H1 (cell line): Measurements from ENCODE around the gene SLX4. TPM values are rescaled to one million over a fixed set of nuclear protein-coding genes. Genes with fewer than 3 reads are reported as not detected.

Experiments
- CTCF ChIA-PET: fragments of 300-600 bp; sonication (Branson Sonifier 250); formaldehyde crosslinking; loops from one replicate; lab custom pipeline; 2021; ENCODE audit not compliant: partially characterized antibody; lab: Charles Lee
- POLR2A ChIA-PET: fragments of 300-600 bp; sonication (Branson Sonifier 250); formaldehyde crosslinking; loops from one replicate; lab custom pipeline; 2021; ENCODE audit warnings: inconsistent platforms; ENCODE audit not compliant: partially characterized antibody; lab: Charles Lee
- DNase-seq, 2 experiments: peaks; one replicate each; pipeline versions ENCODE4 v3.0.0 to v3.0.0-alpha.2; 2010 to 2022; ENCODE audit warnings: low spot score in 2 of 2, low read depth in 1 of 2, mixed read lengths in 1 of 2
- FAIRE-seq: peaks from 2 replicates; lab custom pipeline; 2011; peaks lifted over from hg19 to GRCh38; lab: Jason Lieb, UNC
- H2AFZ ChIP-seq: 2 replicates; pipeline ENCODE4 v1.8.1; 2012; ENCODE audit warnings: low read length, inconsistent platforms
- H2AK5ac ChIP-seq: 2 replicates; pipeline ENCODE4 v1.6.1; 2013; ENCODE audit warnings: low read depth, low read length
- H2BK120ac ChIP-seq: replicated peaks from 2 replicates; pipeline ENCODE3; 2013; ENCODE audit warnings: low read depth, low read length, inconsistent platforms
- H2BK12ac ChIP-seq: 2 replicates; pipeline ENCODE4 v1.6.1; 2013; ENCODE audit warnings: low read depth, low read length
- H2BK15ac ChIP-seq: 2 replicates; pipeline ENCODE4 v1.6.1; 2013; ENCODE audit warnings: low read length
- H2BK20ac ChIP-seq: 2 replicates; pipeline ENCODE4 v1.6.1; 2013; ENCODE audit warnings: low read length
- H2BK5ac ChIP-seq: 2 replicates; pipeline ENCODE4 v1.6.1; 2013; ENCODE audit warnings: low read depth, low read length
- H3K14ac ChIP-seq: 2 replicates; pipeline ENCODE4 v1.6.1; 2013; ENCODE audit warnings: inconsistent platforms; ENCODE audit not compliant: insufficient read length
- H3K18ac ChIP-seq: 2 replicates; pipeline ENCODE4 v1.6.1; 2013; ENCODE audit warnings: low read length; ENCODE audit errors: extremely low read depth
- H3K23ac ChIP-seq: 2 replicates; pipeline ENCODE4 v1.6.1; 2013; ENCODE audit warnings: inconsistent platforms; ENCODE audit not compliant: insufficient read length
- H3K23me2 ChIP-seq: 2 replicates; pipeline ENCODE4 v1.6.1; 2013; ENCODE audit warnings: low read depth, low read length
- H3K27ac ChIP-seq: 2 replicates; pipeline ENCODE4 v1.6.1; 2011; ENCODE audit warnings: low read depth, low read length, inconsistent platforms
- H3K27me3 ChIP-seq, 4 experiments: replicated peaks in 1 of 4; 1 replicate in 1 of 4; 2 replicates in 3 of 4; pipeline versions ENCODE4 v1.6.1 to v1.8.1; 2011 to 2013; ENCODE audit warnings: low read length in 3 of 4, mild to moderate bottlenecking in 3 of 4, inconsistent platforms in 2 of 4, mixed read lengths in 2 of 4, moderate library complexity in 1 of 4; ENCODE audit not compliant: control insufficient read depth in 3 of 4, insufficient read depth in 3 of 4; ENCODE audit errors: extremely low read depth in 1 of 4
- H3K36me3 ChIP-seq, 4 experiments: 2 replicates each; pipeline versions ENCODE4 v1.6.1 to v1.8.1; 2011 to 2013; ENCODE audit warnings: mild to moderate bottlenecking in 4 of 4, low read length in 3 of 4, moderate library complexity in 2 of 4, control low read depth in 1 of 4, inconsistent platforms in 1 of 4; ENCODE audit not compliant: insufficient read depth in 4 of 4, control insufficient read depth in 2 of 4
- H3K4ac ChIP-seq: replicated peaks from 2 replicates; pipeline ENCODE3; 2013; ENCODE audit warnings: low read length, low read depth, mixed read lengths, inconsistent platforms; ENCODE audit not compliant: insufficient read length
- H3K4me1 ChIP-seq, 4 experiments: replicated peaks in 1 of 4; 1 replicate in 1 of 4; 2 replicates in 3 of 4; pipeline versions ENCODE4 v1.6.1 to v1.8.1; 2011 to 2013; ENCODE audit warnings: low read length in 3 of 4, inconsistent platforms in 2 of 4, mixed read lengths in 1 of 4; ENCODE audit not compliant: insufficient read depth in 4 of 4, control insufficient read depth in 3 of 4
- H3K4me2 ChIP-seq, 2 experiments: 2 replicates each; pipeline versions ENCODE4 v1.6.1 to v1.8.1; 2011 to 2013; ENCODE audit warnings: low read depth in 2 of 2, low read length in 2 of 2, control low read depth in 1 of 2, inconsistent platforms in 1 of 2, mild to moderate bottlenecking in 1 of 2; ENCODE audit not compliant: insufficient read depth in 1 of 2
- H3K4me3 ChIP-seq, 4 experiments: fragments of 200-600, 300-600 bp in 1 of 4; sonication (generic), shearing (Covaris generic), sonication (Bioruptor Twin) in 1 of 4; 2 replicates each; pipeline versions ENCODE4 v1.5.1 to v1.8.1; 2011 to 2016; ENCODE audit warnings: low read length in 4 of 4, low read depth in 3 of 4, control low read depth in 2 of 4, inconsistent platforms in 2 of 4, mild to moderate bottlenecking in 2 of 4, mixed read lengths in 1 of 4, moderate library complexity in 1 of 4; ENCODE audit not compliant: insufficient read depth in 2 of 4; ENCODE audit errors: extremely low read depth in 1 of 4
- H3K56ac ChIP-seq: replicated peaks from 2 replicates; pipeline ENCODE3; 2013; ENCODE audit warnings: low read depth, mild to moderate bottlenecking, mixed read lengths, low read length, inconsistent platforms; ENCODE audit not compliant: insufficient read length
- H3K79me1 ChIP-seq: 2 replicates; pipeline ENCODE4 v1.6.1; 2013; ENCODE audit warnings: low read depth, low read length, control low read depth
- H3K79me2 ChIP-seq, 2 experiments: 2 replicates each; pipeline versions ENCODE4 v1.6.1 to v1.8.1; 2012 to 2013; ENCODE audit warnings: low read length in 2 of 2, mild to moderate bottlenecking in 2 of 2, inconsistent platforms in 1 of 2; ENCODE audit not compliant: insufficient read depth in 2 of 2, control insufficient read depth in 1 of 2
- H3K9ac ChIP-seq, 4 experiments: replicated peaks in 1 of 4; 1 replicate in 1 of 4; 2 replicates in 3 of 4; pipeline versions ENCODE4 v1.6.1 to v1.8.1; 2011 to 2013; ENCODE audit warnings: low read depth in 3 of 4, low read length in 3 of 4, control low read depth in 2 of 4, mild to moderate bottlenecking in 2 of 4, moderate library complexity in 2 of 4, inconsistent platforms in 1 of 4; ENCODE audit errors: extremely low read depth in 1 of 4
- H3K9me3 ChIP-seq, 2 experiments: 2 replicates each; pipeline versions ENCODE4 v1.6.1 to v1.8.1; 2012 to 2013; ENCODE audit warnings: mild to moderate bottlenecking in 2 of 2, moderate library complexity in 2 of 2, control low read depth in 1 of 2, inconsistent platforms in 1 of 2, low read depth in 1 of 2, low read length in 1 of 2, mixed read lengths in 1 of 2; ENCODE audit not compliant: insufficient read depth in 2 of 2
- H4K20me1 ChIP-seq, 2 experiments: replicated peaks in 1 of 2; 2 replicates each; pipeline versions ENCODE3 to v1.8.1; 2011 to 2013; ENCODE audit warnings: inconsistent platforms in 2 of 2, low read length in 2 of 2, mild to moderate bottlenecking in 1 of 2; ENCODE audit not compliant: insufficient read depth in 2 of 2, control insufficient read depth in 1 of 2
- H4K5ac ChIP-seq: 2 replicates; pipeline ENCODE4 v1.6.1; 2013; ENCODE audit warnings: low read length, low read depth, mixed read lengths, inconsistent platforms; ENCODE audit not compliant: insufficient read length
- H4K8ac ChIP-seq: 2 replicates; pipeline ENCODE4 v1.8.0; 2013; ENCODE audit warnings: mild to moderate bottlenecking, moderate library complexity, low read length, inconsistent platforms; ENCODE audit not compliant: insufficient read depth; ENCODE audit errors: extremely low read depth
- H4K91ac ChIP-seq: replicated peaks from 2 replicates; pipeline ENCODE3; 2013; ENCODE audit warnings: low read length, mixed read lengths, inconsistent platforms; ENCODE audit not compliant: insufficient read length
- ASH2L ChIP-seq: fragments of 200-600, 300-600 bp; sonication (generic); IDR thresholded peaks from one replicate; pipeline ENCODE4 v1.7.1; 2017; ENCODE audit warnings: low read length
- CEBPB ChIP-seq: IDR thresholded peaks from 2 replicates; pipeline ENCODE4 v1.6.1; 2012; ENCODE audit warnings: low read depth, low read length
- EGR1 ChIP-seq: IDR thresholded peaks from 2 replicates; pipeline ENCODE4 v1.6.1; 2011; ENCODE audit warnings: low read depth, low read length, borderline replicate concordance
- POLR2AphosphoS5 ChIP-seq: IDR thresholded peaks from 2 replicates; pipeline ENCODE4 v1.6.1; 2011; ENCODE audit warnings: low read depth, low read length
- SIN3A ChIP-seq, 2 experiments: IDR thresholded peaks in 1 of 2; conservative IDR thresholded peaks in 1 of 2; 2 replicates each; pipeline ENCODE4 v1.6.1; 2011 to 2012; ENCODE audit warnings: low read length in 2 of 2, improper control_type of control experiment in 1 of 2, low read depth in 1 of 2, mild to moderate bottlenecking in 1 of 2
- SP4 ChIP-seq: IDR thresholded peaks from 2 replicates; pipeline ENCODE4 v1.6.1; 2012; ENCODE audit warnings: low read length, inconsistent platforms
- WGBS, 2 experiments: shearing (Covaris generic) in 1 of 2; methylation state at CpG; one replicate each; pipeline versions ENCODE4 v1.1.6 to v1.1.7; 2013 to 2015; ENCODE audit warnings: low lambda C conversion rate in 2 of 2, mixed read lengths in 2 of 2, inconsistent platforms in 1 of 2, low coverage in 1 of 2, missing lambda C conversion rate in 1 of 2; ENCODE audit not compliant: insufficient replicate concordance in 2 of 2, insufficient coverage in 1 of 2, insufficient read length in 1 of 2; ENCODE audit errors: extremely low coverage in 1 of 2, missing lambda C conversion rate in 1 of 2; 5-methylcytosine and 5-hydroxymethylcytosine counted together
- polyA plus RNA-seq, 7 experiments: library from polyadenylated mRNA; depleted of rRNA in 3 of 7; stranded (reverse) in 5 of 7; unstranded in 2 of 7; fragments of >200 nt in 5 of 7; fragments of 200-250 nt in 2 of 7; gene quantifications; 1 replicate in 5 of 7; 2 replicates in 1 of 7; 4 replicates in 1 of 7; pipeline versions ENCODE4 v1.2.1 to v1.2.3, GENCODE V29; 2011 to 2013; ENCODE audit warnings: missing spikeins in 2 of 7, mixed read lengths in 2 of 7
- total RNA-seq: library from RNA; stranded (reverse); fragmentation: NEBNext Ultra II Directional; extraction: Animal tissue kit (Norgen Biotek cat#: 25700); gene quantifications from 2 replicates; pipeline ENCODE4 v1.2.1, GENCODE V29; 2021

SLX4 gene
- total and polyA plus RNA-seq, 2 of the 8 experiments (the other 6 are each of a cell fraction or from before 2014, with no cell fraction given): 4.4 to 11.4 TPM

DNA sequence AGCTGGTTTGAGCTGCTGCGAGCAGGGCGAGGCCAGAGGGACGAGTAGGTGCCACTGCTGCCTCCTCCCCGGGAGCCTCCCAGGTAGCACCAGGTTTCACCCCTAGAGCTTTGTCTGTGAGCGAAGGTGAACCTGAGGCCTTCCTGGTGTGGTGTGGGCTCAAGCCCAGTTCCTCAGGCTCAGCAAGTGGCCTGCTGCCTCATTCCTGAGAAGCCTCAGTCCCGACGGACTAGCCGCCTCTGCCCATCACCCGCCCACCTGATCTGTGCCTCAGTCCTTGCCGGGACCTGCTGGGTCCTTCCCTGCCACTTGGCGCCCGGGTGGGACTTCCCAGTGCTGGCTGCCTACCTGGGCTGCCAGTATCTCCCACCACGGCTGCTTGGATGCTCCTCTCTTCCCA, 35.9 kb downstream of the SLX4 start:
- Histone ChIP-seq H2BK12ac (no peak overlapping the region), H4K5ac (no peak overlapping the region), H2BK120ac (no peak overlapping the region), H4K8ac (no peak overlapping the region), H3K79me1 (no peaks in the 10 kb centered on the region), H3K23ac (no peak overlapping the region), H4K20me1 (no peaks in the 10 kb centered on the region), H2BK15ac (no peak overlapping the region), H3K56ac (no peak overlapping the region), H3K23me2 (no peaks in the 10 kb centered on the region; the same call in 1 of the 2 replicates), H3K18ac (no peak overlapping the region), H2AFZ (no peak overlapping the region), H3K4me2 (no peak overlapping the region), H3K14ac (no peak overlapping the region), H3K36me3 (no peaks in the 10 kb centered on the region), H4K91ac (no peak overlapping the region), H3K27me3 (no peaks in the 10 kb centered on the region), H3K27ac (no peak overlapping the region; the same call in 1 of the 2 replicates), H2BK20ac (no peak overlapping the region), H3K4me3 (no peak overlapping the region), H2BK5ac (peak overlapping the region; percentile 66; the same call in 1 of the 2 replicates), H3K79me2 (no peaks in the 10 kb centered on the region), H3K4me1 (peaks cover 0 to 9% (median 6%) of the 10 kb centered on the region in 4 experiments; a peak in 6 of 7 replicates), H2AK5ac (no peak overlapping the region), H3K9me3 (0 out of 4 replicates have a peak, but pooled peaks cover 2 to 6% of the 10 kb centered on the region in 2 experiments), H3K4ac (no peak overlapping the region), H3K9ac (no peak overlapping the region)
- TF ChIP-seq ASH2L (no peak), SP4 (no peak), SIN3A (conservative IDR thresholded peaks at IDR 0.05 in 1 of 2, IDR thresholded peaks at IDR 0.05 in 1 of 2; ENCODE audit: low read depth in 1 of 2, low read length in 2 of 2) (no peak), EGR1 (no peak), POLR2AphosphoS5 (no peak), CEBPB (no peak)
- DNase-seq: no peak
- ChIA-PET POLR2A (no interaction called here), CTCF (interaction anchor here (0.6 to 0.9 kb wide), 2 partner anchors 63 to 120 kb away, joined by 3 read pairs; no protein-coding TSS in a partner anchor)
- no peak for FAIRE-seq
- 91% methylated on average over 12 of the region's 13 CpGs; no CpG with 5 or more reads in 1 of the 2 experiments for WGBS, 2 experiments
